Heart left ventricle (tissue), 13 donors: ENCODE measurements around the gene STXBP5L.

ENCODE experiments used
- CTCF ChIP-seq, 12 donors: fragments of 200-600 bp; sonication (generic) in 4 of 12; IDR thresholded peaks; one replicate each; pipeline versions ENCODE4 v1.5.0 to v1.8.0; 2018 to 2022; ENCODE audit warnings: antibody characterized with exemption in 12 of 12, mild to moderate bottlenecking in 5 of 12
- POLR2A ChIP-seq, 2 donors: fragments of 450-650 bp; IDR thresholded peaks; one replicate each; pipeline ENCODE4 v1.6.1; 2017; ENCODE audit warnings: antibody characterized with exemption in 2 of 2, mild to moderate bottlenecking in 2 of 2, moderate library complexity in 2 of 2
- donor health status: ischemic (EF 13 %, LVEDD 7.1; RV severe dilation, severe dysfunction).
- donor health status: DM: no; HTN: yes; CAD: no.
- donor health status: DM: no; HTN: no; CAD: no.
- donor health status: ischemic (EF 25% LVEDD 6.9; RV normal size, moderate dysfunction).
- donor health status: ischemic (EF 25% LVEDD 5.7; RV mildly dilated, moderate dysfunction).
- donor health status: ischemic (EF 35%, LVEDD 5.7; RV mildly dilated, moderate dysfunction).
- donor health status: nonischemic (EF 11% LVEDD 7.7; RV severe dilation, severe dysfunction).
- donor health status: DM: yes; HTN: yes; CAD: no.
- donor health status: PGD.
- donor health status: ischemic (EF 29% LVEDD 5.4; RV normal size, mild dysfunction).
- donor health status: nonischemic (EF 23%, LVEDD 6.1; RV moderate dilation, normal function).

GRCh38 chr3:121072133-121072532, 164.1 kb downstream of the STXBP5L start:
- TF ChIP-seq CTCF (IDR thresholded peaks at IDR 0.05) (no peak), POLR2A (IDR thresholded peaks at IDR 0.05) (no peak)
